Measurements from ENCODE around the gene MELTF.

MELTF gene

DNA sequence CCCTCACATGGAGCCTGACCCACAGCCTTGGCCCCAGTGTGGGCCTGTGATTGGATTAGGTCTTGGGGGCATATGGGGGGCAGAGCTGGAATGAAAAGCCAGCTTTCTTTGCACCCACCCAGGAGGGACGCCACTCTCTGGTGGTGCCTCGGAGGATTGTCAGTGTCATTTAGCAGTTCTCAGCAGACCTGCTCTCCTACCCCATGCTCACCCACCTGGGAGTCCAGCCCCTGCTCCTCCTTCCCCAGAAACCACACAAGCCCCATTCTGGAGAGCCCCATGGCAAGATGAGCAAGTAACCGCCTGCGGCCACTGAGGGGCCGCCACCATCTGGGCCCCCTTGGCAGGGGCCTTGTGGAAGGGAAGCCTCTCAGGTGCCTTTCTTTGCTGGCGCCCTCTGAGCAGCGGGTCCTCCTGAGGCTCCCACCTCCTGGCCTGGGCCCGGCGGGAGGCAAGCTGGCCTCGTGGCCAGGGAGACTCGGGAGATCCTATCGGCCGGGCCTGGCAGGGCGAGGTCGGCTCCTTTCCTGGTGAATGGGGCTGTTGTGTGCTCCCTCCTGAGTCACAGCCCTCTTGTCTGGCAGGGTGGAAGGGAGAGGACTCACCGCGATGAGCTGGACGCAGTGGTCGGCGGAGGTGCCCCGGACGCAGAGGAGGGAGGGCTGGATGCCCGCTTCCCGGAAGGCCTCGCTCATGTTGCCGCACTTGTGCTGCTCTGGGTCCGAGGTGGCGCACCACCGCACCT lies 2.3 kb downstream of the MELTF start:
- in situ Hi-C loops (cut with MboI; ENCODE audit: low sequenced_read_pairs), result no loop called here

DNA sequence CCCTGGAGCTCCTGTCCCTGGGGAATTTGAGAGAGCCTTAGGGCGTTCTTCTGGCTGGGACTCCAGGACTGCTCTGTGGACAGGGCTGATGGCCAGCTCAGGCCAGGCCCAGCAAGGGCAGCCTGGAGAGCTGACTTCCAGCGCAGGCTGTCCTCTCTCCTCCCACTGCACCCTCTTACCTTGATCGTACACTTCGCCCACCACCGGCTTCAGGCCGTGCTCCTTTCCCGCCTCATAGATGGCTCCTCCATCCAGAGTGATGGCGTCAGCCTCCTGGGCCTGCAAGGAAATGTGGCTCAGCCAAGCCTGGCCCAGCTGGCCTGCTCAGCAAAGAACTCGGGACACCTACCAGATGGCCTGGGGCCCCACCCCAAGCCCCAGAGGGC lies 3.1 kb downstream of the MELTF start:
- in situ Hi-C loops (cut with MboI; ENCODE audit: low sequenced_read_pairs), result no loop called here

- in situ Hi-C loops (cut with MboI; ENCODE audit: low sequenced_read_pairs), result no loop called here
Observed at GRCh38 chr3:197025736-197026480, 3.7 kb downstream of the MELTF start.

GRCh38 chr3:197024881-197025735 lies 4.5 kb downstream of the MELTF start:
- in situ Hi-C loops (cut with MboI; ENCODE audit: low sequenced_read_pairs), result loop anchor here (25.0 kb wide), 1 partner anchor 162 kb away; no protein-coding TSS in a partner anchor

GRCh38 chr3:197023998-197024651 lies 5.5 kb downstream of the MELTF start:
- in situ Hi-C loops (cut with MboI; ENCODE audit: low sequenced_read_pairs), result loop anchor here (25.0 kb wide), 1 partner anchor 163 kb away; no protein-coding TSS in a partner anchor

DNA sequence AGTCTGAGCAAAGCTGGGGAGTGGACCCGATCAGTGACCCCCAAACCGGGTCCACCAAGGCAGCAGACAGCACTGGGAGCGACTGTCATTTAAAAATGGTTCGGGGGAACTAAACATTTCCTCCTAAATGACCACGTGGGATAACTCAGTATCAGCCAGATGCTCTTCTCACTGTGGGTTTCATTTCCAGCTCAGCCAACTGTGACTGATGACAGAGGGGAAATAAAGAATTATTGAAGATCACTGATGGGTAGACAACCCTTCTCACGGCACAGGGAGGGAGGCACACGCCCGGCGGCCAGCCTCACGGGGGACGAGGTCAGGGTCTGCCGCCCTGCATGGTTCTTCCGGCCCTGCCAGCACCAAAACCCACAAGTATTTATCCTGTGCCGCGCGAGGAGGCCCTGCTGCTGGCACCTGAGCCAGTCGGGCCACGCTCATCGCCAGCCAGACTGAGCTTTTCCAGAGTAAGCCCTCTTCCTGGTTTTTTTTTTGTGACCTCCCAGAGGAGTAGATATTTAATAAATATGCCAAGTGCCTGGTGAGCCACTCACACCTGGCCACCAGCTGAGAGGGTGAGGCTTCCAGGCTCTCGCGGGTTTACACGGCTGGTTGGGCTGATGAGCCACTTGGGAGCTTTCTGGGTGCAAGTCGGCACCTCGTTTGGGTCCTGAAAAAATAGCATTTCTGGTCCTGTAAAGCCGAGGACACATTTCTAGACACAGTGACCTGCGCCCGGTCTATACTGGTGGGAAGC lies 6.2 kb downstream of the MELTF start:
- in situ Hi-C loops (cut with MboI; ENCODE audit: low sequenced_read_pairs), result loop anchor here (25.0 kb wide), 1 partner anchor 164 kb away; no protein-coding TSS in a partner anchor

DNA sequence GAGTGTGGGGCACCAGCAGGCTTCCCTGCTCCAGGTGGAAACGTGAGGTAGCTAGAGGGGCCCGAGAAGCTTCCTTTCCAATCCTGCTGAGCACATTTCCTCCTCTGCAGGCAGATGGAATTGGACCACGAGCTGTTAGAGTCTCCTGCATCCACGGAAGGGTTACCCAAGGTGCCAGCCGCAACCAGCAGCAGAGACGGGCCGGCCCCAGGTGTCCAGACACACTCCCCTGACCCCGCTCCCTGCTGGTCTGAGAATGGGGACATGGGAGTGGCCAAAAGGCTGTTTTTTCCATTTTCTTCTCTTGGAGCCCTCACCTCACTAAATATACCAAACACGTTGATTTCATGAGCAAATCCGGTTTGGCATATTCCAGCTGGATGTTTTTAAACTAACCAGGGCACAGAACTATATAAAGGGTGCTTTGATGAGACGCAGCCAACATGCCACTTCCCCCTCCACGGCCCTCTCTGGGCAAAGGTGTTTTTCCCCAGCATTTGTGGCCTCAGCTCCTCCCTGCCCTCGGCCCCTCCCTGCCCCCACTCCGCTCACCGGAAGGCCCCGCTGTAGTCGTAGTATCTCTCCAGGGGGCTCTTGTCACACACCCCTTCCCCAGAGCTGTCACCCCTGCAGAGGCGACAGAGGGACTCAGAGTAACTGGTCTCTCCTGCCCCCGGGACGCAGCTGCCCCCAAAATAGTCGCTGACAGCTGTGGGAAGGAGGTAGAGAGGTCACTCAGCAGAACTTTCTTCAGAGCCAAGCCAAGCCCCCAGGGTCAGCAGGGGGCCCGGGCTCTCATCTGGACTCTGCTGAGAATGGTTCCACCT lies 7.0 kb downstream of the MELTF start:
- in situ Hi-C loops (cut with MboI; ENCODE audit: low sequenced_read_pairs), result loop anchor here (25.0 kb wide), 1 partner anchor 165 kb away; no protein-coding TSS in a partner anchor

- in situ Hi-C loops (cut with MboI; ENCODE audit: low sequenced_read_pairs), result loop anchor here (25.0 kb wide), 1 partner anchor 165 kb away; no protein-coding TSS in a partner anchor
Observed at GRCh38 chr3:197021729-197022404, 7.8 kb downstream of the MELTF start.

DNA sequence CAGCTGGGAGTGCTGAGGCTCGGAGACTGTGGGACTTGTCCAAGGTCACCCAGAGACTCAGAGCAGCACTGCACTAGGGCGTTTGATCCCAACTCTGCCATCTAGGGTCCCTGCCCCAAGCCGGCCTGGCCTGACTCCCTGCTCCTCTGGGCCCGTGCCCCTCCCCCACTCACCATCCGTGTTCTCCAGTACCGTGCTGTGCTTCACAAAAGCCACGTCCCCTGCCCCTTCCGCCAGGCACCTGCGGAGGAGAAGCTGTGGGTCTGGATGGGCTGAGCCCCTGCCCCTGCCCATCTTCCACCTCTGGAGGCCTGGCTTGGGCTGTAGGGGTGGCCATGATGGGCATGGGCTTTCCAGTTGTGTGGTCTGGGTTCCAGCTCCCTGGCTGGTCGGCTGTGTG lies 8.4 kb downstream of the MELTF start:
- in situ Hi-C loops (cut with MboI; ENCODE audit: low sequenced_read_pairs), result loop anchor here (25.0 kb wide), 1 partner anchor 166 kb away; no protein-coding TSS in a partner anchor

GRCh38 chr3:197019535-197019934 lies 10.1 kb downstream of the MELTF start:
- in situ Hi-C loops (cut with MboI; ENCODE audit: low sequenced_read_pairs), result loop anchor here (25.0 kb wide), 1 partner anchor 168 kb away; no protein-coding TSS in a partner anchor

DNA sequence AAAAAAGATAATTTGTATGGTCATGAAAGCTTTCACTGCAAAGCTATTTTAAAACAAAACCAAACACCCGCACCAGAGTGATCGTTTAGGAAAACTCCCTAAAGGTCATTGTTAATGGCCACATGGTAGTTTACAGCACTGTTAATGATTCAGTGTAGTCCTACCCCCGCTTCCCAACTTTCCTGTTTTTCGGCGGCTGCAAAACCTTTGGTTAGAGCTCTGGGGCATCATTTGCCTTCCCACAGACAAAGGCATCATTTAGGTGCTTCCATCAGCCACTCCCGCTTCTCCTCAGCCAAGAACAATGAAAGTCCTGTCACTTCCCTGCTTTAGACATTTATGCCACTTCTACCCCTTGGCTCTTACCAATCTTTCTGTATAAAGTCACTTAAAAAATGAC lies 10.6 kb downstream of the MELTF start:
- in situ Hi-C loops (cut with MboI; ENCODE audit: low sequenced_read_pairs), result loop anchor here (25.0 kb wide), 1 partner anchor 168 kb away; no protein-coding TSS in a partner anchor

DNA sequence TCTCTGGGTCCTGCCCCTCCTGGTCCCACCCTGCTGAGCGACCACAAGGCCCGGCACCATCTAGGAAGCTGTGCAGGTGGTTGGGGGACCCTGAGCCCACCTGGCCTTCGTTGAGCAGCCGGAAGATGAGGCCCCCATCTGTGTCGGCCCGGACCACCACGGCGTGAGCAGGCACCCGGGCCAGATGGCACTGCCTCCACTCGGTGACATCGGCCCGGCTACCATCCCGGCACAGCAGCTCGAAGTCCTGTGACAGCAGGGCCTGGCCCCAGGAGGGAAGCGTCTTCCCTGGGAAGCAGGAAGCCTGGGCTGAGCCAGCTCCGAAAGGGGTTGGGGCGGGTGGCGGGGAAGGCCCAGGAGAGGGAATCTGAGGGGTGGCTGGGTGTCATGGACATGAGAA lies 12.6 kb downstream of the MELTF start:
- in situ Hi-C loops (cut with MboI; ENCODE audit: low sequenced_read_pairs), result loop anchor here (25.0 kb wide), 1 partner anchor 170 kb away; no protein-coding TSS in a partner anchor

GRCh38 chr3:197015790-197016736 lies 13.6 kb downstream of the MELTF start:
- in situ Hi-C loops (cut with MboI; ENCODE audit: low sequenced_read_pairs), result loop anchor here (25.0 kb wide), 1 partner anchor 171 kb away; no protein-coding TSS in a partner anchor

- in situ Hi-C loops (cut with MboI; ENCODE audit: low sequenced_read_pairs), result loop anchor here (25.0 kb wide), 1 partner anchor 172 kb away; no protein-coding TSS in a partner anchor
Observed at GRCh38 chr3:197014942-197015575, 14.6 kb downstream of the MELTF start.

DNA sequence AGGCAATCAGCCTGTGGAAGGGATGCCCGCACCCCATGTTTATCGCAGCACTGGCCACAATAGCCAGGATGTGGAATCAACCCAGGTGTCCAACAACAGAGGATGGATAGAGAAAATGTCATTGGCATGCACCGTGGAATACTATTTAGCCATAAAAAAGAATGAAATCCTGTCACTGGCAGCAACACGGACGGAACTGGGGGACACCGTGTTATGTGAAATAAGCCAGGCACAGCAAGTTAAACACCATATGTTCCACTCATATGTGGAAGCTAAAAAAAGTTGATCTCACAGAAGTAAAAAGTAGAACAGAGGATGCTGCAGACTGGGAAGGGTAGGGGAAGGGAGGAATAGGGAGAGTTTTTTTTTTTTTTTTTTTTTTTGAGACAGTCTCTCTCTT lies 15.6 kb downstream of the MELTF start:
- in situ Hi-C loops (cut with MboI; ENCODE audit: low sequenced_read_pairs), result loop anchor here (25.0 kb wide), 1 partner anchor 173 kb away; no protein-coding TSS in a partner anchor

- in situ Hi-C loops (cut with MboI; ENCODE audit: low sequenced_read_pairs), result loop anchor here (25.0 kb wide), 1 partner anchor 175 kb away; no protein-coding TSS in a partner anchor
Observed at GRCh38 chr3:197012540-197012883, 17.1 kb downstream of the MELTF start.

Data from HL-60/S4 treated with phorbol 12-myristate 13-acetate at 8.2 ng/mL for 4 days and 3 days (cell line).